ENCODE data around the gene GGA1. TPM values are rescaled to one million over a fixed set of nuclear protein-coding genes. Genes with fewer than 3 reads are reported as not detected.
A peak's percentile ranks its signal among the peaks of the same experiment; 100 is the strongest.

The GGA1 gene
- total RNA-seq, 1 experiment from 2014 or later = 89.8 TPM

- Mint-ChIP-seq H3K4me3 (ENCODE audit: low read depth, unreplicated experiment) (peak overlapping the region; percentile 87), H3K27me3 (ENCODE audit: unreplicated experiment) (no peaks in the 10 kb centered on the region), H3K36me3 (ENCODE audit: insufficient read depth, unreplicated experiment) (peaks cover 99% of the 10 kb centered on the region), H3K9me3 (ENCODE audit: low read depth, unreplicated experiment) (no peaks in the 10 kb centered on the region), H3K27ac (ENCODE audit: unreplicated experiment) (peak overlapping the region; percentile 100), H3K4me1 (ENCODE audit: low read depth, unreplicated experiment) (peaks cover 82% of the 10 kb centered on the region)
- no peak for TF ChIP-seq CTCF (IDR thresholded peaks at IDR 0.05; ENCODE audit: unreplicated experiment)
- peak; percentile 95 for DNase-seq
- CTCF ChIA-PET = interaction anchor here (0.6 to 2.3 kb wide), 16 partner anchors 13 to 334 kb away, joined by 3 to 28 read pairs (median 4); no protein-coding TSS in a partner anchor
- intact Hi-C loops (cut with micrococcal nuclease; ENCODE audit: unreplicated experiment) = no loop called here
- no TSS peak for BruUV-seq (replicated peaks)
These were observed 45.2 kb upstream of the GGA1 start for GRCh38 chr22:37563153-37564081.

GRCh38 chr22:37564111-37564711 is 44.4 kb upstream of the GGA1 start:
- no peaks in the 10 kb centered on the region for H3K27me3 Mint-ChIP-seq (ENCODE audit: unreplicated experiment)
- intact Hi-C loops (cut with micrococcal nuclease; ENCODE audit: unreplicated experiment) = no loop called here
- H3K36me3 Mint-ChIP-seq (ENCODE audit: insufficient read depth, unreplicated experiment) = peaks cover 99% of the 10 kb centered on the region
- peak overlapping the region; percentile 87 for H3K4me3 Mint-ChIP-seq (ENCODE audit: low read depth, unreplicated experiment)
- H3K9me3 Mint-ChIP-seq (ENCODE audit: low read depth, unreplicated experiment) = no peaks in the 10 kb centered on the region
- no peak for TF ChIP-seq CTCF (IDR thresholded peaks at IDR 0.05; ENCODE audit: unreplicated experiment)
- peaks cover 81% of the 10 kb centered on the region for H3K4me1 Mint-ChIP-seq (ENCODE audit: low read depth, unreplicated experiment)
- CTCF ChIA-PET = interaction anchor here (0.7 to 2.3 kb wide), 11 partner anchors 14 to 92 kb away, joined by 3 to 28 read pairs (median 7); no protein-coding TSS in a partner anchor
- H3K27ac Mint-ChIP-seq (ENCODE audit: unreplicated experiment) = peak overlapping the region; percentile 100
- no TSS peak for BruUV-seq (replicated peaks)
- DNase-seq = no peak

- peaks cover 91% of the 10 kb centered on the region for H3K4me1 Mint-ChIP-seq (ENCODE audit: low read depth, unreplicated experiment)
- peak overlapping the region; percentile 87 for H3K4me3 Mint-ChIP-seq (ENCODE audit: low read depth, unreplicated experiment)
- CTCF ChIA-PET = interaction anchor here (0.6 to 5.7 kb wide), 9 partner anchors 9 to 46 kb away, joined by 3 to 48 read pairs (median 7); partner anchors contain the start of gene CARD10
- no peak for TF ChIP-seq CTCF (IDR thresholded peaks at IDR 0.05; ENCODE audit: unreplicated experiment)
- no TSS peak for BruUV-seq (replicated peaks)
- peaks cover 100% of the 10 kb centered on the region for H3K36me3 Mint-ChIP-seq (ENCODE audit: insufficient read depth, unreplicated experiment)
- no peak for DNase-seq
- H3K9me3 Mint-ChIP-seq (ENCODE audit: low read depth, unreplicated experiment) = no peaks in the 10 kb centered on the region
- no peaks in the 10 kb centered on the region for H3K27me3 Mint-ChIP-seq (ENCODE audit: unreplicated experiment)
- intact Hi-C loops (cut with micrococcal nuclease; ENCODE audit: unreplicated experiment) = no loop called here
- H3K27ac Mint-ChIP-seq (ENCODE audit: unreplicated experiment) = peak overlapping the region; percentile 100
These were observed 42.8 kb upstream of the GGA1 start for GRCh38 chr22:37565830-37566229.

GRCh38 chr22:37566329-37566837 is 42.3 kb upstream of the GGA1 start:
- peaks cover 97% of the 10 kb centered on the region for H3K4me1 Mint-ChIP-seq (ENCODE audit: low read depth, unreplicated experiment)
- H3K27me3 Mint-ChIP-seq (ENCODE audit: unreplicated experiment) = no peaks in the 10 kb centered on the region
- CTCF ChIA-PET = interaction anchor here (0.6 to 5.7 kb wide), 12 partner anchors 9 to 47 kb away, joined by 3 to 51 read pairs (median 16); partner anchors contain the start of genes CARD10 and GGA1
- BruUV-seq (replicated peaks) = no TSS peak
- DNase-seq = no peak
- peaks cover 100% of the 10 kb centered on the region for H3K36me3 Mint-ChIP-seq (ENCODE audit: insufficient read depth, unreplicated experiment)
- intact Hi-C loops (cut with micrococcal nuclease; ENCODE audit: unreplicated experiment) = no loop called here
- no peaks in the 10 kb centered on the region for H3K9me3 Mint-ChIP-seq (ENCODE audit: low read depth, unreplicated experiment)
- peak overlapping the region; percentile 87 for H3K4me3 Mint-ChIP-seq (ENCODE audit: low read depth, unreplicated experiment)
- peak overlapping the region; percentile 100 for H3K27ac Mint-ChIP-seq (ENCODE audit: unreplicated experiment)
- no peak for TF ChIP-seq CTCF (IDR thresholded peaks at IDR 0.05; ENCODE audit: unreplicated experiment)

Measured in Calu3 (cell line).